ENCODE measurements around the gene DTNB. TPM values are rescaled to one million over a fixed set of nuclear protein-coding genes. Genes with fewer than 3 reads are reported as not detected.
"Not testable (repeated sequence)": the region's sequence is repeated elsewhere in the genome, so short reads cannot be mapped to it uniquely, and the experiment has no call there.

Gene DTNB
- 14.3 TPM for total RNA-seq

- ATAC-seq = peak; percentile 90
Observed at GRCh38 chr2:25673300-25674076, at the start of gene DTNB. DTNB (minus strand) TSS chr2:25673577; CDS start chr2:25652660, 20,917 bp downstream.

DNA sequence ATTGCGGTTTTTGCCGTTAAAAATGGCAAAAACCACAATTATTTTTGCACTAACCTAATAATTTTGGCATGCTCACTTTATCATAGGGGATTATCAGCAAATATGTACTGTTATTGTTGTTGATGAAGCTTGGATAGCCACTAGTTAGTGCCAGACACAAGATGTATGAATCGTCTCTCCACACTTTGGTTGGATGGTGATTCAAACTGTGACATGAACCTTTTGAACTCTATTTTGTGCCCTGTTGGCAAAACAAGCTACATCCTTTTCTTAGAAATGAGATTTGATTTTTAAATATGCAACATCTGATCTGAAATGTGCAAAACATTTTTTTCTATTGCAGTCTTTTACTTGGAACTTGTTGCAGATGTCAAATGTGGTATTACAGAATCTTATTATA lies 48.8 kb upstream of the DTNB start:
- no peak for ATAC-seq
- DNase-seq (ENCODE audit: low spot score) = no peak

More at GRCh38 chr2:25673300-25674076, at the start of gene DTNB:
- DNase-seq (ENCODE audit: low spot score) = peak; percentile 87

DNA sequence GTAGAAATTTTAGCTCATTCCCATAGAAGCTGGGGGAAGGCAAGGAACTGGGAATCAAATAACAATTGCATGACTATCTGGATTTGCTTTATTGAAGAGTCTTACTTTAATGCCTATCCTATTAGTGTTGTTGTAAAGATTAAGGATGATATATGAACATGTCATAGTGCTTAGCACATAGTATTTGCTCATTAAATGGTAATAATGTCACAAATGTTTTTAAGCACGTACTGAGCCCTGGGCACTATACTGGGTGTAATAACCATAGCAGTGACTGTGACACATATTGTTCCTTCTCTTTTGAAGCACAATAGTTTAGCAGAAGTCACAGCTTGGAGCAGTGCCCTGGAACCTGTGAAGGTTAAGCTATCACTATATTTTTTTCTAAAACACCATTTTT lies 47.2 kb upstream of the DTNB start:
- ATAC-seq (no peak), DNase-seq (ENCODE audit: low spot score) (no peak)

- DNase-seq (ENCODE audit: low spot score) = no peak
- ATAC-seq = no peak
Observed at GRCh38 chr2:25714740-25715139, 41.4 kb upstream of the DTNB start.

GRCh38 chr2:25712455-25712854 lies 39.1 kb upstream of the DTNB start:
- DNase-seq (ENCODE audit: low spot score) (no peak), ATAC-seq (no peak)

DNA sequence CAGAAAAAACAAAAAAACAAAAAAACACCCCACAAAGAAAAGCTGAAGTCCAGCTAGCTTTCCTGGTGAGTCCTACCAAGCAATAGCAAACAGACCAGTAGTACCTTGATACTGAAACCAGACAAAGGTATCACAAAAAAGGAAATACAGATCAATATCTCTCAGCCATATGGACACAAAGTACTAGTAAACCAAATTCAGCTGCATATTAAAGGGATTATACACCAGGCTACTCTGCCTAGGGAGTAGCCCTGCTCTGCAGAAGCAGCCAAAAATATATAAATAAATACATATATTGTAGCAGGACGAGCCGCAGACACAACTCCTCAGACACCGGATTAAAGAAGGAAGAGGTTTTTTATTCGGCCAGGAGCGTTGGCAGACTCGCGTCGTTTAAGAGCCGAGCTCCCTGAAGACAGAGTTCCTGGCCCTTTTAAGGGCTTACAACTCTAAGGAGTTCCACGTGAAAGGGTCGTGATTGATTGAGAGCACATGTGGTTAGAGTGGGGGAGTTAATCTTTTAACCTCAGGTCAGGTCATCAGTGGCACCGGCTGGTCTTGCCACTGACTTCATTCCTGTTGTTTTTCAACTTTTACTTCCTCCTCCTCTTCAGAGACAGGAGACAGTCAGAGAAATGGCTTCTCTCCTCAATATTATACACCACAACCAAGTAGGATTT lies 38.4 kb upstream of the DTNB start:
- no peak for DNase-seq (ENCODE audit: low spot score)
- ATAC-seq = no peak

DNA sequence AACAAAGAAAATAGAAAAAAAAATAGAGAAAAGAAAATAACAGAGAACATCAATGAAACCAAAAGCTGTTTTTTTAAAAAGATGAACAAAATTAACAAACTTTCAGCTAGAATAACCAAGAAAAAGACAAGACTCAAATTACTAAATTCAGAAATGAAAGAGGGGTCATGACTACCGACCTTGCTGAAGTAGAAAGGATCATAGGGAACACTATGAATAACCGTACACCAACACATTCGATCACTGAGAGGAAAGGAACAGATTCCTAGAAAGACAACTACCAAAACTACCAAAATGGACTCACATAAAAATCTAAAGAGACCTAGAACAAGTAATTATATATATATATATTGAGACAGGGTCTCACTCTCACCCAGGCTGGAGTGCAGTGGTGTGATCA lies 37.4 kb upstream of the DTNB start:
- ATAC-seq = no peak
- no peak for DNase-seq (ENCODE audit: low spot score)

GRCh38 chr2:25709349-25709748 lies 36.0 kb upstream of the DTNB start:
- no peak for DNase-seq (ENCODE audit: low spot score)
- no peak for ATAC-seq

- DNase-seq (ENCODE audit: low spot score) (no peak), ATAC-seq (no peak)
Observed at GRCh38 chr2:25707927-25708590, 34.7 kb upstream of the DTNB start.

DNA sequence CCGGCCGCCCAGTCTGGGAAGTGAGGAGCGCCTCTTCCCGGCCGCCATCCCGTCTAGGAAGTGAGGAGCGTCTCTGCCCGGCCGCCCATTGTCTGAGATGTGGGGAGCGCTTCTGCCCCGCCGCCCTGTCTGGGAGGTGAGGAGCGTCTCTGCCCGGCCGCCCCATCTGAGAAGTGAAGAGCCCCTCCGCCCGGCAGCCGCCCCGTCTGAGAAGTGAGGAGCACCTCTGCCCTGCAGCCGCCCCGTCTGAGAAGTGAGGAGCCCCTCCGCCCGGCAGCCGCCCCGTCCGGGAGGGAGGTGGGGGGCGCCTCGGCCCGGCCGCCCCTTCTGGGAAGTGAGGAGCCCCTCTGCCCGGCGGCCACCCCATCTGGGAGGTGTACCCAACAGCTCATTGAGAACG lies 32.2 kb upstream of the DTNB start:
- ATAC-seq; DNase-seq (ENCODE audit: low spot score): not testable (repeated sequence)

GRCh38 chr2:25701801-25702200 lies 28.4 kb upstream of the DTNB start:
- DNase-seq (ENCODE audit: low spot score) = no peak
- no peak for ATAC-seq

GRCh38 chr2:25700221-25700660 lies 26.9 kb upstream of the DTNB start:
- ATAC-seq (peak; percentile 92), DNase-seq (ENCODE audit: low spot score) (no peak)

GRCh38 chr2:25699216-25699615 lies 25.8 kb upstream of the DTNB start:
- ATAC-seq = no peak
- DNase-seq (ENCODE audit: low spot score) = no peak

- DNase-seq (ENCODE audit: low spot score) (no peak), ATAC-seq (no peak)
Observed at GRCh38 chr2:25698752-25699151, 25.4 kb upstream of the DTNB start.

DNA sequence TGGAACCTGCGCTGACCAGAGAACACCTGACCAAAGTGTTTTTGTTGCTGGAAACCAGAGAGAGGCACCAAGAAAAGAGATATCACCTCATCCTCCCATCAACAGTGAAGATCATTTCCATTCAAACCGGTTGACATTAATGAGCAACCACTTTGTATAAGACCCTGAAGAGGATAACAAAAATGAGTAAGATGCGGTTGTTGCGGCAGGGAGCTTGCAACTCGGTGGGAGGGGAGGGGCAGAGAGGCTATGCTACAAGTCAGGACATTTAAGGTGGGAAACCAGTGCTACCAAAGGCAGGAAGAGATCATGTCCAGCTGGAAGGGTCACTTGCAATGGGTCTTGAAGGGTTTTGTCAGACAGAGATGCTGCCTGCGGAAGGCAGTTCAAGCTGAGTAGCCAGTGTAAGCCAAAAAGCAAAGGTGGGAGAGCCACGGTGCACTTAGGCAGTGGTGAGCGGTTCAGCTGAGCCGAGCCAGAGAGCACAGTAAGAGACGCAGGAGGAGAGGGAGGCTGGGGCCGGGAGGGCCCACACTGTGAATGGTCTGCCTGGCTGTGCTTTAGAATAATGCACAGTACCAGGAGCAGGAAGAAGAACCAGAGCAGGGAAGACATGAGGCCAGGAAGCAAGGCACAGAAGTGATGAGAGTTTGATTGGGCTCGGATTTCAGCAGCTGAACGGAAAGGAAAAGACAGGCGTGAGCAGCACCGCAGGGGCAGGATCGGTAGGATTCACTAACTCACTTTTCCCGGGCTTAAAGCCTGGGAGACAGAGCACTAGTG lies 24.4 kb upstream of the DTNB start:
- DNase-seq (ENCODE audit: low spot score) (no peak), ATAC-seq (no peak)

GRCh38 chr2:25692737-25693445 lies 19.5 kb upstream of the DTNB start:
- ATAC-seq (no peak), DNase-seq (ENCODE audit: low spot score) (no peak)

DNA sequence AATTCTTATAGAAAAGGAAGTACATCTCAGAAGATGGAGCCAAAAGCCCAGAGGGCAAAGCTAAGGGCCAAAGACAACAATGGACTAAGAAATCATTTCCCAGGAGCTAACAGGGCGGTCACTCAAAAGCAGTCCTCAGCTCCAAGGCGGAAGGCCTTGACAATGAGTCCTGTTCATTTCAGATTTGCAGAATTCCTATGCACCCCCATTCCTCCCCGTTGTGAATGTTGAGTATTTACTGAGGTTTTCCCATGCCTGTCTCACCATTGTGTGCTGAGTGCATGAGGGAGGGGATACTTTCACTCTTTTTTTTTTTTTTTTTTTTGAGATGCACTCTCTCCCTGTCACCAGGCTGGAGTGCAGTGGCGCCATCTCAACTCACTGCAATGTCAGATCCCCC lies 18.8 kb upstream of the DTNB start:
- no peak for ATAC-seq
- DNase-seq (ENCODE audit: low spot score) = no peak

GRCh38 chr2:25690058-25690457 lies 16.7 kb upstream of the DTNB start:
- ATAC-seq (no peak), DNase-seq (ENCODE audit: low spot score) (no peak)

- DNase-seq (ENCODE audit: low spot score) (peak; percentile 10), ATAC-seq (no peak)
Observed at GRCh38 chr2:25688236-25688635, 14.9 kb upstream of the DTNB start.

GRCh38 chr2:25685741-25686140 lies 12.4 kb upstream of the DTNB start:
- DNase-seq (ENCODE audit: low spot score) (no peak), ATAC-seq (peak; percentile 52)

Measured in left lobe of liver (tissue), 2 donors.